Thymus (tissue), 11 donors: ENCODE results near the gene KLHL26. TPM values are rescaled to one million over a fixed set of nuclear protein-coding genes. Genes with fewer than 3 reads are reported as not detected.

Experiments used
- DNase-seq, 9 donors: peaks; one replicate each; pipeline ENCODE4 v3.0.0-alpha.2; 2013; ENCODE audit warnings: low spot score in 9 of 9, low read depth in 6 of 9, missing footprints in 1 of 9
- H3K27ac ChIP-seq, 2 donors: one replicate each; pipeline ENCODE4 v1.5.1; 2013; ENCODE audit warnings: control low read depth in 1 of 2, low read depth in 1 of 2, low read length in 1 of 2, mild to moderate bottlenecking in 1 of 2, moderate library complexity in 1 of 2
- H3K27me3 ChIP-seq, 2 donors: one replicate each; pipeline ENCODE4 v1.5.1; 2013; ENCODE audit warnings: low read length in 1 of 2; ENCODE audit not compliant: control insufficient read depth in 2 of 2, insufficient read depth in 1 of 2
- H3K36me3 ChIP-seq, 2 donors: one replicate each; pipeline ENCODE4 v1.5.1; 2013; ENCODE audit warnings: low read length in 1 of 2, mild to moderate bottlenecking in 1 of 2, moderate library complexity in 1 of 2; ENCODE audit not compliant: control insufficient read depth in 2 of 2, insufficient read depth in 2 of 2
- H3K4me1 ChIP-seq, 2 donors: one replicate each; pipeline ENCODE4 v1.5.1; 2013; ENCODE audit warnings: low read length in 2 of 2; ENCODE audit not compliant: control insufficient read depth in 2 of 2, insufficient read depth in 2 of 2
- H3K4me3 ChIP-seq, 2 donors: one replicate each; pipeline ENCODE4 v1.5.1; 2013; ENCODE audit warnings: low read length in 2 of 2, control low read depth in 1 of 2, mild to moderate bottlenecking in 1 of 2
- H3K9me3 ChIP-seq, 2 donors: one replicate each; pipeline ENCODE4 v1.5.1; 2013; ENCODE audit warnings: low read length in 1 of 2, mild to moderate bottlenecking in 1 of 2; ENCODE audit not compliant: control insufficient read depth in 2 of 2, insufficient read depth in 1 of 2
- WGBS: extraction: QIAGEN DNeasy Blood & Tissue Kit; methylation state at CpG from one replicate; pipeline ENCODE4 v1.1.7; 2013; 5-methylcytosine and 5-hydroxymethylcytosine counted together
- polyA plus RNA-seq: library from polyadenylated mRNA; stranded (reverse); fragments of 200-250 nt; gene quantifications from one replicate; pipeline ENCODE4 v1.2.3, GENCODE V29; 2013
- total RNA-seq: library from RNA; stranded (reverse); fragments of 120-200 nt; gene quantifications from one replicate; pipeline ENCODE4 v1.2.4, GENCODE V29; 2013
- donor health status: healthy.

KLHL26 gene
- total and polyA plus RNA-seq, 2 donors = 0.99 to 4.0 TPM

GRCh38 chr19:18606281-18607225 is 30.3 kb upstream of the KLHL26 start, which contains the start of gene CRLF1:
Gene CRLF1 (minus strand): TSS chr19:18606799. CDS start chr19:18606656, 143 bp downstream.
- H3K36me3 ChIP-seq = no peaks in the 10 kb centered on the region
- WGBS = 2% methylated on average over 112 of the region's 116 CpGs
- H3K27me3 ChIP-seq = peaks cover 90 to 97% of the 10 kb centered on the region in 2 donors
- no peak for DNase-seq
- H3K9me3 ChIP-seq = peaks cover 2 to 4% of the 10 kb centered on the region in 2 donors
- peaks cover 0 to 11% of the 10 kb centered on the region in 2 donors for H3K4me1 ChIP-seq
- no peak within 1 kb of the TSS for H3K27ac ChIP-seq
- H3K4me3 ChIP-seq = no peak within 1 kb of the TSS

- 4% methylated on average over 68 of the region's 68 CpGs for WGBS
- H3K4me1 ChIP-seq = peaks cover 0 to 20% of the 10 kb centered on the region in 2 donors
- H3K27ac ChIP-seq = no peak overlapping the region
Observed at GRCh38 chr19:18607226-18608101, 29.4 kb upstream of the KLHL26 start.

GRCh38 chr19:18608102-18608804 is 28.6 kb upstream of the KLHL26 start:
- Histone ChIP-seq H3K27me3 (peaks cover 97% of the 10 kb centered on the region in 2 donors), H3K27ac (no peak overlapping the region), H3K9me3 (peaks cover 2 to 4% of the 10 kb centered on the region in 2 donors), H3K4me1 (peaks cover 2 to 21% of the 10 kb centered on the region in 2 donors), H3K36me3 (no peaks in the 10 kb centered on the region), H3K4me3 (no peak overlapping the region)
- 27% methylated on average over 5 of the region's 5 CpGs for WGBS
- no peak for DNase-seq

More at GRCh38 chr19:18607226-18608101, 29.4 kb upstream of the KLHL26 start:
- Histone ChIP-seq H3K27me3 (peaks cover 97% of the 10 kb centered on the region in 2 donors), H3K9me3 (peaks cover 2 to 4% of the 10 kb centered on the region in 2 donors), H3K4me3 (no peak overlapping the region), H3K36me3 (no peaks in the 10 kb centered on the region)
- DNase-seq = no peak

- no peak overlapping the region for H3K4me3 ChIP-seq
- H3K27me3 ChIP-seq = peaks cover 97% of the 10 kb centered on the region in 2 donors
- peaks cover 2 to 21% of the 10 kb centered on the region in 2 donors for H3K4me1 ChIP-seq
- H3K9me3 ChIP-seq = peaks cover 0 to 8% of the 10 kb centered on the region in 2 donors
- H3K27ac ChIP-seq = no peak overlapping the region
- no peak for DNase-seq
- H3K36me3 ChIP-seq = no peaks in the 10 kb centered on the region
- 43% methylated on average over 9 of the region's 9 CpGs for WGBS
Observed at GRCh38 chr19:18608805-18609716, 27.8 kb upstream of the KLHL26 start.

GRCh38 chr19:18609717-18610051 is 27.1 kb upstream of the KLHL26 start:
- no peak for DNase-seq
- Histone ChIP-seq H3K36me3 (no peaks in the 10 kb centered on the region), H3K4me1 (peaks cover 2 to 21% of the 10 kb centered on the region in 2 donors), H3K27me3 (peaks cover 97% of the 10 kb centered on the region in 2 donors), H3K27ac (no peak overlapping the region), H3K9me3 (peaks cover 0 to 12% of the 10 kb centered on the region in 2 donors), H3K4me3 (no peak overlapping the region)
- 45% methylated on average over 2 of the region's 2 CpGs for WGBS

- no peak overlapping the region for H3K27ac ChIP-seq
- DNase-seq = no peak
- no peak overlapping the region for H3K4me3 ChIP-seq
- no peaks in the 10 kb centered on the region for H3K36me3 ChIP-seq
- WGBS = 37% methylated on average over 3 of the region's 3 CpGs
- peaks cover 0 to 12% of the 10 kb centered on the region in 2 donors for H3K9me3 ChIP-seq
- H3K27me3 ChIP-seq = peaks cover 94 to 97% of the 10 kb centered on the region in 2 donors
- H3K4me1 ChIP-seq = peaks cover 2 to 21% of the 10 kb centered on the region in 2 donors
Observed at GRCh38 chr19:18610245-18610555, 26.6 kb upstream of the KLHL26 start.

GRCh38 chr19:18610556-18611326 is 26.1 kb upstream of the KLHL26 start:
- Histone ChIP-seq H3K9me3 (peaks cover 0 to 12% of the 10 kb centered on the region in 2 donors), H3K4me3 (no peak overlapping the region), H3K36me3 (no peaks in the 10 kb centered on the region), H3K27ac (no peak overlapping the region), H3K27me3 (peaks cover 88 to 97% of the 10 kb centered on the region in 2 donors), H3K4me1 (peaks cover 2 to 21% of the 10 kb centered on the region in 2 donors)
- DNase-seq = no peak
- 4% methylated on average over 45 of the region's 45 CpGs for WGBS
